ENCODE results near the gene ANP32B.

The ANP32B gene

DNA sequence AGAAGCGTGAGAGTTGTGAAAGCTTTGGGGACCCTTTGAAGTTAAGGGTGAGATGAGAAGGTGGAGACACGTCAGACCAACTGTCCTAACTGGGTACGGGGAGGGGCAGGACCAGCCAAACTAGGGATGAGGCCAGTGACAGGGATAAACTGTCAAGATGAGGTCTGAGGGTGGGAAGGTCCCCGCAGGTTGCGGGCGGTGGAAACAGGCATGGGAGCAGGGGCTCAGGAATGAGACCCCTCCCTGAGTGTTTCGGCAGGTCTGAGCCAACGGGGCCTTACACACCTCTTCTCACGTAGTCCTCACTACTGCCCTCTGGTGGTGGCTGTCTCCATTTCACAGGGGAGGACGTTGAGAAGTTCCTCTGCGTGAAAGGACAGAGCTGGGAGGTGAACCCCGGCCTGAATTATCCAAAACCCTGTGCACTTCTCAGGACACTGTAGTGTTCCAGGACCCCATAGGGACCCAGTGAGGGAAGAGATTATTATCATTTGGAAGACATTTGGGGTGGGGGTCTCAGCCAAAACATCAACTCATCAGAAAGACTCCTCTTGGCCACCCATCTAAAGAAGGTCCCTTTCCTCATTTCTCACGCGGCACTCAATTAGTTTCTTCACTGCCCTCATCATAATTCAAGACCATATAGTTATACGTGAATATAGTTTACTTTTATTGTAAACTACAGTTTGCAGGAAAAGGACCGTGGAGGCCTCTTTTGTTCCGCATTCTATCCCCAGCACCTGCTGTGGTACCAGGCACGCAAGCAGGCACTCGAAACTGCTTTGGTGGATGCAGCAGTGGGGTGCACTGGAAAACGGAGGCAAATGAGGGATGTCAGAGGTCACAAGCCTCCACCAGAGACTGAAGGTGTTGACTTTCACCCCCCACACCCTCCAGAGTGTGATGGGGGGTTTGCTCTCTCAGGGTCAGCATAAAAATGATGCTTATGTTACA, 51.7 kb downstream of the ANP32B start:
- peak; percentile 31 to 67 for DNase-seq

- no peak for DNase-seq
These were observed 54.2 kb downstream of the ANP32B start for GRCh38 chr9:98037357-98037756.

DNA sequence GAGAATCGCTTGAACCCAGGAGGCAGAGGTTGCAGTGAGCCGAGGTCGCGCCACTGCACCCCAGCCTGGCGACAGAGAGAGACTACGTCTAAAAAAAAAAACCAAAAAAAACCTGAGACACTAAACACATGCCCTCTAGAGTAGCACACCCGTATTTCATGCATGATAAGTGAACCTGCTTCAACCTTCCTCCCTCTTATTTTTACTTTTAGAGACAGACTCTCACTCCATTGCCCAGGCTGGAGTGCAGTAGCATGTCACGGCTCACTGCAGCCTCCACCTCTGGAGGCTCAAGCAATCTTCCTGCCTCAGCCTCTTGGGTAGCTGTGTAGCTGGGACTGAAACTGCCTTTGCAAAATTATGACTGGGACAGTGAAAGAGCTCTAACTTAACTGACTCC, 55.8 kb downstream of the ANP32B start:
- DNase-seq, result no peak

DNA sequence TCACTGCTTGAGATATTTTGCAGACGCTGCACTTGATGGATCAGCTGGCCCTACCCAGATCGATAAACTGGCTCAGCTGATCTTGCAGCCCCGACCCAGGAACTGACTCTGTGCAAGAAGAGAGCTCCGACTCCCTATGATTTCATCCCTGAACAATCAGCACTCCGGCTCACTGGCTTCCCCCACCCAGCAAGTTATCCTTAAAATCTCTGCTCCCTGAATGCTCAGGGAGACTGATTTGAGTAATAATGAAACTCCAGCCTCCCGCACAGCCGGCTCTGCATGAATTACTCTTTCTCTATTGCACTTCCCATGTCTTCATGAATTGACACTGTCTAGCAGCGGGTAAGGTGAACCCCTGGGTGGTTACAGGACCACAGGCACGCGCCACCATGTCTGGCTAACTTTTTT, 56.5 kb downstream of the ANP32B start:
- DNase-seq, result no peak

- no peak for DNase-seq
These were observed 57.1 kb downstream of the ANP32B start for GRCh38 chr9:98040212-98040611.

GRCh38 chr9:98043915-98044314, 60.8 kb downstream of the ANP32B start:
- no peak for DNase-seq

GRCh38 chr9:98045234-98046179, 62.4 kb downstream of the ANP32B start:
- DNase-seq, result no peak

GRCh38 chr9:98046180-98046543, 63.0 kb downstream of the ANP32B start:
- no peak for DNase-seq

- no peak for DNase-seq
These were observed 63.9 kb downstream of the ANP32B start for GRCh38 chr9:98047002-98047401.

GRCh38 chr9:98049288-98050072, 66.3 kb downstream of the ANP32B start:
- no peak for DNase-seq

GRCh38 chr9:98050351-98050750, 67.2 kb downstream of the ANP32B start:
- no peak for DNase-seq

- DNase-seq, result no peak
These were observed 71.3 kb downstream of the ANP32B start for GRCh38 chr9:98054376-98054951.

GRCh38 chr9:98056269-98057137, 73.4 kb downstream of the ANP32B start, which contains the start of gene NANS:
Gene NANS, plus strand, starts transcription at chr9:98056732. Its CDS starts 77 bp downstream, at chr9:98056809.
- DNase-seq, result peak; percentile 86 to 88

GRCh38 chr9:98057138-98057799, 74.1 kb downstream of the ANP32B start:
- no peak for DNase-seq

GRCh38 chr9:98062161-98062560, 79.0 kb downstream of the ANP32B start:
- no peak for DNase-seq

DNA sequence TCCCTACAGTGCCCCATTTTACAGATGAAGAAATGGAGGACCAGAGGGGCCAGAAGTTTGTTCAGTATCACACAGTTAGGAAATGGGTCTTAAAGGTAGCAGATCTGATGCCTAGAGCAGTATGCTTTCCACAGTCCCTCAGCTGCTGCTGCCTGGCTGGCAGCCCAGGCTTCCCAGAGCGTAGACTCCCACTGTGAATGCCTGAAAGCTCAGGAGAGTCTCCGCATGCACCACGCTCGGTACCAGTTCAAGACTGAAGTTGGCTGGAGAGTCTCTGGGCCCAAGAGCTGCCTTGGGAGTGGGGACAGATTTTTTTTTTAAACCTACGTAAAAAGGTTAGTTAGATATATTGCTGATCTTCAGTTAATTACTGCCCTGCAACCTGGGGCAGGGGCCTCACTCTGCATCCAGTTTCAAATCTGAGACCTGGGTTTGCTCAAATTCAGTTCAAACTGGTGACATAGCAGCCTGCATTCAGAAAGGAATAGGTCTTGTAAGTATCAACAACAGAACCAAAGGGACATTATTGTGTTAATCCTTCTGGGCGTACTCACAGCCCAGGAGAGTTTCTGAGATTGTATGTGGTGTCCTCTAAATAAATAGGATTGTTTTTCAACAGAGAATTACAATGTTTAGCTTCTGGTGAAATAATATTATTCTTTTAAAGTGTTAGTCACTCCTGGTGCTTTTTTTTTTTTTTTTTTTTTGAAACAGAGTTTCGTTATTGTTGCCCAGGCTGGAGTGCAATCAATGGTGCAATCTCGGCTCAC, 81.7 kb downstream of the ANP32B start:
- no peak for DNase-seq
